ENCODE measurements around the gene STARD3NL. TPM values are rescaled to one million over a fixed set of nuclear protein-coding genes. Genes with fewer than 3 reads are reported as not detected.

Gene STARD3NL
- total and polyA plus RNA-seq, 2 experiments from 2014 or later: 55.1 to 55.3 TPM

- Mint-ChIP-seq H3K27me3 (ENCODE audit: insufficient read depth, low read depth, poor library complexity) (peaks cover 5% of the 10 kb centered on the region), H3K4me3 (no peak overlapping the region), H3K27ac (no peak overlapping the region), H3K4me1 (peaks cover 31% of the 10 kb centered on the region), H3K36me3 (ENCODE audit: low read depth) (no peaks in the 10 kb centered on the region; the same call in 2 of the 3 replicates), H3K9me3 (no peaks in the 10 kb centered on the region)
- Histone ChIP-seq H3K27ac (ENCODE audit: low read depth) (no peak overlapping the region), H3K9me2 (ENCODE audit: insufficient read depth) (no peaks in the 10 kb centered on the region), H3K79me2 (replicated peaks; ENCODE audit: insufficient read depth) (peaks cover 4% of the 10 kb centered on the region; the same call in 1 of the 2 replicates), H3K4me3 (no peak overlapping the region), H4K20me1 (replicated peaks; ENCODE audit: insufficient read depth) (0 out of 2 replicates have a peak, but pooled peaks cover 3% of the 10 kb centered on the region), H2AFZ (no peak overlapping the region), H3K4me1 (ENCODE audit: insufficient read depth) (peaks cover 31% of the 10 kb centered on the region), H3K36me3 (ENCODE audit: insufficient read depth) (no peaks in the 10 kb centered on the region; the same call in 1 of the 2 replicates), H3K4me2 (no peak overlapping the region), H3F3A (replicated peaks; ENCODE audit: low read depth) (no peaks in the 10 kb centered on the region), H3K27me3 (ENCODE audit: insufficient read depth) (no peaks in the 10 kb centered on the region)
- DNase-seq (ENCODE audit: low spot score) (no peak), ATAC-seq (no peak)
- TF ChIP-seq ZNF462 (CRISPR knock-in tag; IDR thresholded peaks at IDR 0.05): no peak
These were observed 33.4 kb downstream of the STARD3NL start for GRCh38 chr7:38211486-38211885.

- no peak for TF ChIP-seq JUNB (IDR thresholded peaks at IDR 0.05; ENCODE audit: unreplicated experiment)
- TF ChIP-seq CREB1 (CRISPR knock-in tag; IDR thresholded peaks at IDR 0.05; ENCODE audit: low read depth): no peak
- Mint-ChIP-seq H3K9me3 (no peaks in the 10 kb centered on the region), H3K4me1 (peaks cover 31% of the 10 kb centered on the region), H3K27ac (peak overlapping the region; percentile 10; the same call in 1 of the 2 replicates), H3K27me3 (ENCODE audit: insufficient read depth, low read depth, poor library complexity) (peaks cover 5% of the 10 kb centered on the region), H3K36me3 (ENCODE audit: low read depth) (peaks cover under 1% of the 10 kb centered on the region; the same call in 1 of the 3 replicates), H3K4me3 (no peak overlapping the region)
- Histone ChIP-seq H3F3A (replicated peaks; ENCODE audit: low read depth) (no peaks in the 10 kb centered on the region), H2AFZ (no peak overlapping the region), H3K36me3 (ENCODE audit: insufficient read depth) (no peaks in the 10 kb centered on the region; the same call in 1 of the 2 replicates), H3K4me3 (no peak overlapping the region), H4K20me1 (replicated peaks; ENCODE audit: insufficient read depth) (0 out of 2 replicates have a peak, but pooled peaks cover 3% of the 10 kb centered on the region), H3K4me2 (no peak overlapping the region), H3K27me3 (ENCODE audit: insufficient read depth) (no peaks in the 10 kb centered on the region), H3K9me2 (ENCODE audit: insufficient read depth) (no peaks in the 10 kb centered on the region), H3K4me1 (ENCODE audit: insufficient read depth) (peaks cover 31% of the 10 kb centered on the region), H3K27ac (ENCODE audit: low read depth) (no peak overlapping the region), H3K79me2 (replicated peaks; ENCODE audit: insufficient read depth) (peaks cover 4% of the 10 kb centered on the region; the same call in 1 of the 2 replicates)
- DNase-seq (ENCODE audit: low spot score) (no peak), ATAC-seq (no peak)
These were observed 33.9 kb downstream of the STARD3NL start for GRCh38 chr7:38211940-38212339.
